Stimulated activated CD4-positive, alpha-beta T cell treated with anti-CD3 and anti-CD28 coated beads, Interleukin-12 subunit alpha, Interleukin-12 subunit beta, amount 100 ng/mL, for 48 hours (primary cell): ENCODE measurements around the gene ARID5B.

Source experiments
- DNase-seq, 3 donors: peaks; one replicate each; pipeline ENCODE4 v3.0.0-alpha.2; 2020; ENCODE audit warnings: low read depth in 2 of 3, low spot score in 1 of 3

The ARID5B gene

DNA sequence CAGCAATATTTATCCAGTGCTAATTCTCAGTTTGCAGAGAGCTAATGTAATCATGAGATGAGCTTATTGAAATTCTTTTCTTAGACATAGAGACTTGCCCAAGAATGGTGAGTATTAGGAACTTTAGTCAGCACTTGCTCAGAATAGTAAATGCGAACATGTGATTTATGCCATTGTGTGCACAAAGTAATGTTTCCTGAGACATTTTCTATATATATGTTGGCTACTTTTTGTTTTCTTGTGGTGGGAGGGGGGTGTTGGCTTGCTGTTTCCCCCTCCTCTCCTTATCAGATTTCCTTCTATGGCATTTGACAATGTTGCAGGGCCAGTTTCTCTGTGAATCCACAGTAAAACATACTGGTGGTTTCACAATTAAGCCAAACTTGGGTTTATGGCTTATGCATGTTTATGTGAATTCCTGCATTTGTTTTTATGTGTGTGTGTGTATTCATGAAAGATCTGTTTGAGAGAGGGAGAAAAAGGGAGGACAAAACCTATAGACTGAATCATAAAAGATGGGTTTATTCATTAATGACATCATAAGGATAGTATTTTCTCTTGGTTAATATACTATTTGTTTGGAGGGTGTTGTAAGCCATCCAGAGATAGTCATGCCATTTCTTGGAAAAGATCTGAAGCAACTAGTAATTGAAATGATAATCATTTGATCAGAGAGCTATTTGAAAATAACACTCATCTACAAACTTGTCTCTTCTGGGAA lies 36.3 kb downstream of the ARID5B start:
- DNase-seq: no peak

DNA sequence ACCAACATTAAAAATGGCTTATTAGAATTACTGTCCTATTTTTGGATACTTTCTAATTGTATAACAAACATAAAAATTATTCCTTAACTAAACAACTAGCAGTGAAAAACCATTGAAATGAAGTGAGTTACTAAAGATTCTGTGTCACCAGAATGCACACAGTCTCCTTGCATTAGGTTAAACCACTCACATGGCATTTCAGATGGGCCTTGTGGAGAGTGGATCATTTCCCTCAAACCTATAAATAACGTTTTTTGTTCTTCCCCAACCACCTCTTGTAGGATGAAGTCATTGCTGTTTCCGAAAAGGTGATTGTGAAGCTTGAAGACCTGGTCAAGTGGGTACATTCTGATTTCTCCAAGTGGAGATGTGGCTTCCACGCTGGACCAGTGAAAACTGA lies 38.4 kb downstream of the ARID5B start:
- DNase-seq: no peak

DNA sequence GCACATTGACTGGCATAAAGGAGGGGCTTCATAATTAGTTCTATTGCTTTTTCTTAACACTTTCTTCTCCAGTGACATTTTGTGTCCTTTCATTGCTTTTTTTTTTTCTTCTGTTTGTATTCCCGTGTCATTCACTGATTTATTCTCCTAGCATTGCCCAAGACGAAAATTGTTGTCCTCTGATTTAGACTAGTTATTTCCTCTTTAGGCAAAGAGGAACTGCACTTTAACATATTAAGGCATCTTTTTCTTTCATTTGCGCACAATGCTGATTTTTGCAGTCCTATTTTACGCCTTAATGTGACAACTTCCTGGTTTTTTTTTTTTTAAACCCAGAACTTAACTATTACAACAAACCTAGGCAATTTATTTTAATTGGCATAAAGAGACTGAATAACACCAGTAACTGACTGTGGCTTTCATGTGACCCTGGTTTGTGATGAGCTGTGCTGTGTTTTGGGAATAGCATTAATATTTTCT lies 39.7 kb downstream of the ARID5B start:
- no peak for DNase-seq

DNA sequence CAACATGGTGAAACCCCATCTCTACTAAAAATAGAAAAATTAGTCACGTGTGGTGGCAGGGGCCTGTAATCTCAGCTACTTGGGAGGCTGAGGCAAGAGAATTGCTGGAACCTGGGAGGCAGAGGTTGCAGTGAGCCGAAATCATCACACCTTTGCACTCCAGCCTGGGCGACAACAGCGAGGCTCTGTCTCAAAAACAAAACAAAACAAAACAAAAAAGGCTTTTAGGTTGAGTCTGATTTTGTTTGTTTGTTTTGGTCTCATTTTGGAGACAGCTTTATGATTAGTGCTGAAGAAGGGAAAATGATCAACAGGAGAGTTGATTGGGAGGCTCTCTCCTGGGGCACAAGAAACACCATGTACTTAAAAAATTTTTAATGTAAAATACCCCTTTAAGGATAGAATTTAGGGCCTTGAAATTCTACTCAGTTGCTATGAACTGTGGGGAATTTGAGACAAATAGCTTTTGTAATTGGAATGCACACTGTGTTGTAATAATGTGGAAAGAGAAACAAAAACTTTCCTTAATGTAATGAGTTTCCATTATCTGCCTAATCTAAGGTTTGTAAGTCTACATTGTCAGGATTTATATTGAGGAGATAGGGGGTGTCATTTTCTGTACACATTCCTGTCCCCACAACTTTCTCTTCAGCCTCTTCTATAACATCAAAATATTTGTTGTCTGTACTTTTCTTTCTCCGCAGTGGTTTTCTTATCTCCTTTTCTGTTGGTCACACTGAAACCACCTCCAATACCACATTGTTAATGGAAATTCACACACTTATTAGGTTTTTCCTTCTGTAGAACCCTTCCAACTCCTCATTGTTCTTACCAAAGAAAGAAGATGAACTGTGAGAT lies 41.3 kb downstream of the ARID5B start:
- no peak for DNase-seq

DNA sequence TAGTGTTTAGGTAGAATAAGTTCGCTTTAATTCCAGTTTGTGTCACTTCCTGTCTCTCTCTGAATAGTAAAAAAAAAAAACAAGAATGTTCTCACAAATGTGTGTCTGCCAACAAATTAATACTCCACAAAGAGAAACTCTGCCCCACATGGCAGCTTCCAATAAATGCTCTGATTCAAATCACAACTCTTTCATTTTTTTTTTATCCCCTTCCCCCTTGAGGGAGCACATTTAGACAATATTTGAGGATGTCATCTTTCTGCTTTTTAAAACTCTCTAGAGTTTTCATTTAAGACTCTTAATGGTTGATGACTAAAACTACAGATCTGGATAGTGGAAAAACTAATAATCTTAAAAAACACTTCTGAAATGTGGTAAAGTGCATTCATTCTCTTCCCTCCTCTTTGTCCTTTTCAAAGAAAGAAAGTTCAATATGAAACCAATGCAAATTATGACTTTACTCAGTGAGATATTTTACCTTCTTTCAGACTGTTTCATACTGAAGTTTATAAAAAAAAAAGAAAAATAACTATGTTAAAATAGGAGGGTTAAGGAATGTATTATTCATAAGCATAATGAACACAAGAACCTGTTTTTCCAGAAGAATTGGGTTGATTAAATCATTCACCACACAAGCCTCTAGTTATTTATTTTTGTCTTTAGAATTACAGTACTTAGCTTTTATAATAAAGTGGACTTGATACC lies 42.3 kb downstream of the ARID5B start:
- peak in 1 of 3 donors; percentile 12 for DNase-seq

DNA sequence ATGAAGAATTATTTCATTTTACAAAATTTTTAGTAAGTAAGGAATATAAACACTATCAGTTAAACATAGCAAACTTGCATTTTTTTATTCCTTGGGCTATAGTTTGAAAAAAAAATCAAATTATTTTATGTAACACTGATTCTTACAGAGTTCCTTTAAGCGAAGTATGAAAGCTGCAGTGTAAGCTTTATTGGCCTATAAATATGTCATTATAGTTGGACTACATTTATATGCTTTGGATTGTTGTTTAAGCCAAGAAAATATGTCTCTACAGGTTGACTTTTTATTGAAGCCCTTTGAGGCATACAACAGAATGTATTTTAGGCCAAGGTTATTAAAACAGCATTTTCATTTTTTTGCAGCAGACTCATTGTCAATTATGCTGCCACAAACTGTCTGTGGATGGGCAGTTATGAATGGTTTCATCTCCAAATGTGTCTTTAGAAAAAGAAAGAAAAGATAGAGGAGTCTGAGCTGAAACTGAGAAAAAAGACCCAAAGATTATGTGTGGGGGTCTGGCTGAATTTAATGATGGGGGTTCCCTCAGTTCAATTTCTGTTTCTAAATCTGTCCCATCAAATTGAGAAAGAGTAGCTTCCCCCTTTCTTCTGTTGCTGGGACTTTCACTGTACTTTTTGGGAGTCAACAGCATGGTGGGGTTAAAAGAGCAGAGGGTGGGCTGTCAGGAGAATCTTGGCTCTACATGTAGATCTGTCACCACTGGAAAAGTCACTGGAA lies 43.1 kb downstream of the ARID5B start:
- no peak for DNase-seq

DNA sequence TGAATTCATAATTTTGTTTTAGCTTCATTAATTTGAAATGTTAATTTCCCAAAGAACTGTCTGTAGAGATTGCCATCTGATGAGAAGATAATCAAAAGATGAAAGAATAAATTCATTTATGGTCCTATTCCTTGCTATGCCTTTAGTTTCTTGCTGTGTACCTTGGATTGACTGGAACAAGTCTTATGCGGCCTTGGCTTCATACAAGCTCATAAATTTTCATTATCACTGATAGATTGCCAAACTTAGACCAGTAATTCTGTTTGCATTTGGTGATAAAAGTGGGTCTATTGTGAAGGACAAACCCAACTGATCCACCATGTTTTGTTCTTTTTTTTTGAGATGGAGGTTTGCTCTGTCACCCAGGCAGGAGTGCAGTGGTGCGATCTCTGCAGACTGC lies 48.2 kb downstream of the ARID5B start:
- DNase-seq: no peak

DNA sequence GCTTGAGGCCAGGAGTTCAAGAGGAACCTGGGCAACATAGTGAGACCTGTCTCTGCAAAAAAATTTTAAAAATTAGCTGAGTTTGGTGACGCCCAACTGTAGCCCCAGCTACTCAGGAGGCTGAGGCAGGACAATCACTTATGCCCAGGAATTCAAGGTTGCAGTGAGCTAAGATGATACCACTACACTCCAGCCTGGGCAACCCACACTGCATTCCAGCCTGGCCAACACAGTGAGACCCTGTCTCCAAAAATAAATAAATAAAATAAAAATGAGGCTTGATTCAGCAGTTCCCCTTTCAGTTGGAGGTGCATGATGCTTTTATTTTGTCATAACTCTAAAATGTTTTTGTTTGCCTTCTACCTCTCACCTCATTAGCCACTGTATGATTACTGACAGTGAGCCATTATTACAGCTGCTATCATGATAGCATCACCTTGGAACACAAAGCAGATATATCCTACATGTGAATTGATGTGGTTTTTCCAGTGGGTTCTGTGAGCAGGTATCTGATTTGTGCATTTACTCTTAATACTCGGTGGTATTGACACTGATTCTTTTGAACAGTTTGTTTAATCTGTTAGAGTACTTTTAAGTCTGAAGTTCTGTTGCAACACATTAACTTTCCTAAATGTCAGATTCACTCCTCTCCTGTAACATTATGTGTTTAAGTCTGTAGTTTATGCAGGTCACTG lies 49.1 kb downstream of the ARID5B start:
- no peak for DNase-seq

DNA sequence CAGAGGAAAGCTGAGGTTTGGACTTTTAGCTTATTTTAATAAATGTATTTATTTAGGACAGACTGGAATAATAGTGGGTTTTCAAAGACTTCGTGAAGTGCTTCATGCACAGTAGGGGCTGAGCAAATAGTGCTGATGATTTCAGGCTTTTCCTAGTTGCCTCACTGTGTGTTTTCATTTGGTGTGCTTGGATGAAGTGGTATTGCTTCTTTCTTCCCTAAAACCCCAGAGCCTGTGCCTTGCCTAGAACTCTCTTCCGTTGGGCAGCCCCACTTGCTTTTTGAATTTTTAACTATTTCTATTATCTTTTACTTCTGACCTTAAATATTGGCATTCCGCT lies 49.6 kb downstream of the ARID5B start:
- DNase-seq: no peak

DNA sequence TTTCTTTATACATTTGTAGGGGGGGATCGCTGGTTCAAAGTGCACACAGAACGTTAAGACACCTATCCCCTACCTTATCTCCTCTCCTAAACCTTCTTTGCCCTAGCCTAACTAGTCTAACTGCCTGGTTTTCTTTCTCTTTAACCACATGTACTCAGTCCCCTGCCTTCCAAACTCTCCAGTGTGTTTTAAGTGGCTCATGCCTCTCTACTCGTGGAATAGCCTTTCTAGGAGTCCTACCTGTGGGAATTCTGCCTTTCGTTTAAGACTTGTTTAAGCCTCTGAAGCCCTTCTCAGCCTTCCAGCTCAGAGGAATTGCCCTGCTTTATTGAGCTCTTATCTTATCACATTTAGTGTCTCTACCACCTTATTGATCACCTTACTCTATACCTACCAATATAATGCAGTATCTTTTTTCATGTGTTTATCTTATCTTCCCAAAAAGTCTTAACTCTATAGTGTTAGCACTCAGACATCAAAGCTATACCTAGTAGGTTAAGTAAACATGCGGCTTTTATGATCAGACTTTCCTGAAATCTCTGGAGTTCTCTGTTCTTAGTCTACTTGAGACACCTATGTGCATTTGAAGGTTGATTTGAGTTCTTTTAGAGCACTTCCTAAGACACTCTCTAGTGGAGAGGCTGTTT lies 50.7 kb downstream of the ARID5B start:
- DNase-seq: no peak

DNA sequence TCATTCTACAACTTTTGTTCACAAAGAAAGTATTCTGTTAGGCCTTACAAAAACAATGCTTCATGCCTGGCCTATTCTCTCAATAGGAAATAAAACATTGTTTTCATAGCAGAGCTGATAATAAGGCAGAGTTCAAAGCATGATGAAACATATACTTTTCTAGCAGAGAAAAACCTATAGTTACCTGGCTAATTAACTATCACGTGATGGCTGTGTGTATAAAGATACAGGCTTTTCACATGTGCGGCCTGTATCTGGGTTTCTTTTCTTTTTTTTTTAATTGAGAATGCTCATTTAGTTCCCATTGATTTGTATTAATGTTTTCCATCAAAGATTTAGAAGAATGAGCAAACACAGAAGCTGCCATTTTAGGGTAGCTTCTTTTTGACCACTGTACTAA lies 51.7 kb downstream of the ARID5B start:
- DNase-seq: no peak

DNA sequence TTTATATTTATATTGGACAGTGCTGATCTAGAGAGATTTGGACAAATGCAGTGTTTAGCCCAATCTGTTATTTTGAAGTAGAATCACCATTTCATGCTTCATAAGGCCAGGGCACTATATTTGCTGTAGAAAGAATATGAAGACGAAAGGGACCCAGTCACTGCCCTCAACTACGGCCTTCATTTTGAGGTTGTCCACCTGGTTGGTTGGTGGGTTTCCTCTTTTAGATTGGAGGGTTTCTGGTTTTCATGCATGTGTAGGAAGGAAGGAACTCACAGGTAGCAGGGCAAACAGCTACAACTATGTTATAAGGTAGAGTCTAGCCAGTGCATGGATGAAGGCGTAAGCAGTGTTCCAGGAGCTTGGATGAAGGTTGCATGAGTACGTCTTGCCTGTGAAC lies 56.3 kb downstream of the ARID5B start:
- no peak for DNase-seq

DNA sequence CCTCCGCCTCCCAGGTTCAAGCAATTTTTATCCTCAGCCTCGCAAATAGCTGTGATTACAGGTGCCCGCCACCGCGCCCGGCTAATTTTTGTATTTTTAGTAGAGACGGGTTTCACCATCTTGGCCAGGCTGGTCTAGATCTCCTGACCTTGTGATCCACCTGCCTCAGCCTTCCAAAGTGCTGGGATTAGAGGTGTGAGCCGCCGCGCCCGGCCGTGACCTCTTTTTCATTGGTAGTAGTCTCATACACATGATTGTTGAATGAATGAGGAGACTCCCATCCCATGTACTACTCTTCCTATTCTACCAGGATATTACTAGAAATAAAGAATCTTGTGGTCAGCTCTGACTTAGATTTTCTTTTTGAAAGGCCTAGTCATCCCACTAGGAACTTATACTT lies 56.8 kb downstream of the ARID5B start:
- no peak for DNase-seq

DNA sequence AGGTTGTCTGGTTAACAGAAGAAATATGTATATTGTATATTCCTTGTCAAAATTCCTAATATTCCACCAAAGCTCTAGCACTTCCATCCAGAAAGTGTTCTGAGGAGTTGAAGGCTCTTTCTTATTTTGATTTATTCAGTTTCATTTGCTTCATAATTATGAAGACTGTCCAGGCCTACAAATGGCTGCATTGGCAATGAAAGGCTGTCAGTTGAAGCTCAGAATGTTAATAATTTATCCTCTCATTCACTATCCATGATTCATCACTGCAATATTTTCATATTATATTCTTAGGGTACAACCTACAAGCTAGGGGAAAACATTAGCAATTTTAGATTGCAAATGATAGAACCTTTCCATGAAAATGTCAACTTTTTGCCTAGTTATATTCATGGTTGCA lies 57.3 kb downstream of the ARID5B start:
- DNase-seq: no peak

DNA sequence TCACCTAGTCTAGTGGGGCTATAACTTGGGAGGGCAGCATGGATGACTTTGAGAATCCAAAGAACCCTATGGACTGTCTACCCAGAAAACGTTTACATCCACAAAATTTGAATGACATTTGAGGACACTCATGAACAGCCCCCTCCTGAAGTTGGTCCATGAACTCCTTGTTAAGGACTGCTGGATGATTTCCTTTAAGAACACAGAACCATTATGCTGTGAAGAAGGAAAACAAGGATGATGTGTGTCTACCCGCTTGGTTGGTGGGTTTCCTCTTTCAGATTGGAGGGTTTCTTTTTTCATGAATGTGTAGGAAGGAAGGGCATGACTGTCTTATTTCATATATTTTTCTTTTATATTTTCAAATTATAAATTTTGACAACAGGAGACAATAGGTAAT lies 58.3 kb downstream of the ARID5B start:
- no peak for DNase-seq

DNA sequence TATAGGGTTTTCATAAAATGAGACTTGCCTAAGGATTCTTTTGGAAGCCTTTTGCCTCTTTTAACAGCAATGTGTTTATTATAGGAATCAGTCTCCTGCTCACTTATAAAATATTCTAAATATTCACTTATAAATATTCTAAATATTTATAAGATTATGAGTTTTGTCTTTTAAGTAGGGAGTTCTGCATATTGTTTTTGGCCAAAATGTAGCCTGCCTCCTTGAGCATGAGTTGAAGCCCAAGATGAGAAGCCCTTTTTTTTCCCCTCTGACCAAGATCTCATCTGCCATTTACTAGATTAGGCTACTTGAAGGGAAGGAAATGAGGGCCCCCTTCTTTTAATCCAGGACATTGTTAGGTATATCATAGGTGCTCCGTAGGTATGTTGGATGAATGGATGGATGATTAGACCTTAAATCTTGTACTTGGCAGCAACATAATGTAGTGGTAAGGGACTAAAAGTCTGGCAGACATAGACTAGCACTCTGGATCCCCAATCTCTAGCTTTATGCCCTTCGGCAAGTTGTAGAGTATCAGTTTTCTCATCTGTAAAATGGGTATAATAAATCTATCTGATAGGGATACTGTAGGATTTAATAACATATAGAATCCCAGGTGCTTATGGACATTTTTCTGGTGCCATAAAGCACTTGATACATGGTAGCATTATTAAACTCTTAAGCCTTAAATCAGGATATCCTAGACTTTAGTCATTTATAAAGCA lies 59.1 kb downstream of the ARID5B start:
- no peak for DNase-seq

DNA sequence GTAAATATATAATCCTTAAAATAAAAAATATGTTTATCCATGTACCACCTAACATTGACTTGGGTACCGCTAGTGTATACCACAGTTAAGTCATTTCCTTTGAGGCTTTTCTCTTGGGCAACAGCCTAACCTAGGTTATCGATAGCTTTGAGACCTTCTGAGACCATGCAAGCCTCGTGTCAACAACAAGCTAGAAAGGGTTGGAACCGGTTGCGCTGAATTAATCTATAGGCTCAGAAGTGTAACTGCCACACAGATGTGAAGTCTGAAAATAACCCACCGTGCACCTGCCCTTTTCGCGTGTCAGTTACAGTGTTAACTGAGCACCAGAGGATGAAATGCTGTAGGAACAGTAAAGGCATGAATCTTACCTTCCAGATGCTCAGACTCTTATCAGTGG lies 59.8 kb downstream of the ARID5B start:
- no peak for DNase-seq

DNA sequence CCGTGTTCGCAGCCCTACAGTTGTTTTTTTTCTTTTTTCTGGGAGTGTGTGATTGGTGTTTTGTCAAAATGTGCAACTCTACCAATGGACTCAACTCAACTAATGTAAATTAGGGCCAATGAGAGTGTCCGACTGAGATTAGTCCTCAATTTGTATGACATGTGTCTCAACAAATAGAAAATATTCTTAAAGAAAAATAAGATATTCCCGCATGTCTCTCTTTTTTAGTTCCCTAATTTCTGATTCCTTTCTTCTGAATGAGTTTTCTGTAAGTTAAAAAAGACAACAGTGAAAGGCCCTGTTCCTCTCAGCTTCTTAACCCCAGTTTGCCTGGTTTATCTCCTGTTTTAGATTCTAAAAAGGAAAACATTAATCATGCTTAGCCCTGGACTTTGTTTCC lies 61.5 kb downstream of the ARID5B start:
- DNase-seq: no peak

DNA sequence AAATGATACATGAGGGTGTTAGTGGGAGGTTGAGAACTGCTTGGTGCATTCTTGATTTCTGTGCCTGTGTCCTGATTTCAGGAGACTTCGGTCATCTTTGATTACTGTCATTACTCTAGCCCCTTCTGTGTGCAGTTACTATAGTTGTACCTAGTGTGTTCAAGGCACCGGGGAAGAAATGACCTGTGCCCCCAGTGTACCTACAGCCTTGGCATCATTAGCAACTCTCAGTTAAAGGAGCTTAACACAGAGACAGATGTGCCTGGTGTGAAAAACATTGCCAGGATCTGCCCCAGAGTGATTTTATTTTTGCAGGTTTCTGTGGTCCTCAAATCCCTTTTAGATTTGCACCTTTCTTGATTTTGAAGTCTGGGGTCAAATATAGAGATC lies 62.2 kb downstream of the ARID5B start:
- DNase-seq: no peak
